ENCODE results near the gene PLIN4.
A peak's percentile ranks its signal among the peaks of the same experiment; 100 is the strongest.

PLIN4 gene

GRCh38 chr19:4494691-4495064 lies 23.6 kb downstream of the PLIN4 start:
- CTCF ChIA-PET = no interaction called here
- TF ChIP-seq BHLHE40 (IDR thresholded peaks at IDR 0.05; ENCODE audit: borderline replicate concordance) = no peak
- no peak for TF ChIP-seq FOXM1 (IDR thresholded peaks at IDR 0.05; ENCODE audit: borderline replicate concordance)
- no peak for DNase-seq (ENCODE audit: extremely low spot score)
- POLR2A ChIA-PET = no interaction called here

- ChIA-PET CTCF (no interaction called here), POLR2A (no interaction called here)
- TF ChIP-seq CTBP1 (IDR thresholded peaks at IDR 0.05; ENCODE audit: borderline replicate concordance) (no peak), HDGF (IDR thresholded peaks at IDR 0.05; ENCODE audit: borderline replicate concordance) (no peak)
- no peak for DNase-seq (ENCODE audit: extremely low spot score)
These were observed 24.2 kb downstream of the PLIN4 start for GRCh38 chr19:4493929-4494690.

- ChIA-PET POLR2A (no interaction called here), CTCF (no interaction called here)
- no peak for DNase-seq (ENCODE audit: extremely low spot score)
- TF ChIP-seq TARDBP (IDR thresholded peaks at IDR 0.05) = peak; percentile 84
- no peak for TF ChIP-seq CTBP1 (IDR thresholded peaks at IDR 0.05; ENCODE audit: borderline replicate concordance)
These were observed 25.0 kb downstream of the PLIN4 start for GRCh38 chr19:4493104-4493928.

- CTCF ChIA-PET = no interaction called here
- TF ChIP-seq LEF1 (IDR thresholded peaks at IDR 0.05; ENCODE audit: borderline replicate concordance) = no peak
- peak; percentile 72; the same call in 1 of the 2 replicates for TF ChIP-seq TARDBP (IDR thresholded peaks at IDR 0.05)
- TF ChIP-seq L3MBTL2 (conservative IDR thresholded peaks at IDR 0.05) = no peak
- TF ChIP-seq HDGF (IDR thresholded peaks at IDR 0.05; ENCODE audit: borderline replicate concordance) = no peak
- POLR2A ChIA-PET = no interaction called here
- no peak for DNase-seq (ENCODE audit: extremely low spot score)
These were observed 25.8 kb downstream of the PLIN4 start for GRCh38 chr19:4492337-4493103.

- no peak for DNase-seq (ENCODE audit: extremely low spot score)
- CTCF ChIA-PET = no interaction called here
- POLR2A ChIA-PET = no interaction called here
- TF ChIP-seq SP1 (IDR thresholded peaks at IDR 0.05) = no peak
- no peak for TF ChIP-seq SUZ12 (IDR thresholded peaks at IDR 0.05)
- TF ChIP-seq ZNF384 (IDR thresholded peaks at IDR 0.05) = no peak
- no peak for TF ChIP-seq LEF1 (IDR thresholded peaks at IDR 0.05; ENCODE audit: borderline replicate concordance)
- TF ChIP-seq CTBP1 (IDR thresholded peaks at IDR 0.05; ENCODE audit: borderline replicate concordance) = no peak
- TF ChIP-seq HDGF (IDR thresholded peaks at IDR 0.05; ENCODE audit: borderline replicate concordance) = no peak
- TF ChIP-seq FOXA1 (IDR thresholded peaks at IDR 0.05) = no peak
- no peak for TF ChIP-seq TARDBP (IDR thresholded peaks at IDR 0.05)
- no peak for TF ChIP-seq FOXM1 (IDR thresholded peaks at IDR 0.05; ENCODE audit: borderline replicate concordance)
- TF ChIP-seq NFRKB (IDR thresholded peaks at IDR 0.05) = no peak
These were observed 26.8 kb downstream of the PLIN4 start for GRCh38 chr19:4491446-4491845.

- TF ChIP-seq NFRKB (IDR thresholded peaks at IDR 0.05) (no peak), ELF4 (IDR thresholded peaks at IDR 0.05) (no peak), BHLHE40 (IDR thresholded peaks at IDR 0.05; ENCODE audit: borderline replicate concordance) (no peak), HDGF (IDR thresholded peaks at IDR 0.05; ENCODE audit: borderline replicate concordance) (no peak), FOXM1 (IDR thresholded peaks at IDR 0.05; ENCODE audit: borderline replicate concordance) (no peak), SUZ12 (IDR thresholded peaks at IDR 0.05) (no peak), FOXA1 (IDR thresholded peaks at IDR 0.05) (no peak), LEF1 (IDR thresholded peaks at IDR 0.05; ENCODE audit: borderline replicate concordance) (no peak), CTBP1 (IDR thresholded peaks at IDR 0.05; ENCODE audit: borderline replicate concordance) (no peak), PKNOX1 (IDR thresholded peaks at IDR 0.05) (no peak), ZNF384 (IDR thresholded peaks at IDR 0.05) (no peak), FOXK2 (IDR thresholded peaks at IDR 0.05) (no peak), ARNT (IDR thresholded peaks at IDR 0.05) (no peak)
- no peak for DNase-seq (ENCODE audit: extremely low spot score)
- ChIA-PET POLR2A (no interaction called here), CTCF (interaction anchor here (0.6 kb wide), 1 partner anchor 39 kb away, joined by 3 read pairs; no protein-coding TSS in a partner anchor)
These were observed 29.8 kb downstream of the PLIN4 start for GRCh38 chr19:4488496-4488895.

GRCh38 chr19:4487572-4487971 lies 30.7 kb downstream of the PLIN4 start:
- POLR2A ChIA-PET = no interaction called here
- TF ChIP-seq LEF1 (IDR thresholded peaks at IDR 0.05; ENCODE audit: borderline replicate concordance) (no peak), SUZ12 (IDR thresholded peaks at IDR 0.05) (no peak), BHLHE40 (IDR thresholded peaks at IDR 0.05; ENCODE audit: borderline replicate concordance) (no peak), NFRKB (IDR thresholded peaks at IDR 0.05) (no peak), ELF4 (IDR thresholded peaks at IDR 0.05) (no peak), FOXA1 (IDR thresholded peaks at IDR 0.05) (no peak), CTBP1 (IDR thresholded peaks at IDR 0.05; ENCODE audit: borderline replicate concordance) (no peak), L3MBTL2 (conservative IDR thresholded peaks at IDR 0.05) (no peak), TARDBP (IDR thresholded peaks at IDR 0.05) (no peak), ARNT (IDR thresholded peaks at IDR 0.05) (no peak), FOXM1 (IDR thresholded peaks at IDR 0.05; ENCODE audit: borderline replicate concordance) (no peak), FOXK2 (IDR thresholded peaks at IDR 0.05) (no peak)
- no peak for DNase-seq (ENCODE audit: extremely low spot score)
- CTCF ChIA-PET = no interaction called here

All from HEK293T (cell line).